Naive thymus-derived CD4-positive, alpha-beta T cell (primary cell): ENCODE results near the gene CAVIN1. TPM values are rescaled to one million over a fixed set of nuclear protein-coding genes. Genes with fewer than 3 reads are reported as not detected.
"Not testable (repeated sequence)": the region's sequence is repeated elsewhere in the genome, so short reads cannot be mapped to it uniquely, and the experiment has no call there.

Experiments used
- ATAC-seq: fragments of 150-1000 bp; cut with Tn5 transposase; 2 replicates; pipeline ENCODE4 v1.10.0; 2021; ENCODE audit warnings: mild to moderate bottlenecking, moderate library complexity
- CTCF ChIA-PET: fragments of 350-600 bp; sonication (Branson Sonifier 250); formaldehyde crosslinking; loops from one replicate; lab custom pipeline; 2021; ENCODE audit warnings: antibody characterized with exemption; lab: Charles Lee
- POLR2A ChIA-PET: fragments of 350-600 bp; sonication (Branson Sonifier 250); formaldehyde crosslinking; loops from one replicate; lab custom pipeline; 2021; ENCODE audit warnings: antibody characterized with exemption, inconsistent platforms; lab: Charles Lee
- DNase-seq, 9 donors: peaks; one replicate each; pipeline versions ENCODE4 v3.0.0 to v3.0.0-alpha.2; 2020 to 2022; ENCODE audit warnings: mixed read lengths in 1 of 9
- H3K27ac ChIP-seq: one replicate; pipeline ENCODE4 v1.7.0; 2013; ENCODE audit warnings: mild to moderate bottlenecking, low read depth, low read length, moderate library complexity
- H3K27me3 ChIP-seq, 2 donors: one replicate each; pipeline ENCODE4 v1.7.0; 2013; ENCODE audit warnings: low read length in 2 of 2, mild to moderate bottlenecking in 2 of 2, moderate library complexity in 2 of 2; ENCODE audit not compliant: control insufficient read depth in 2 of 2, insufficient read depth in 2 of 2
- H3K36me3 ChIP-seq, 3 experiments: 1 replicate in 2 of 3; 2 replicates in 1 of 3; pipeline ENCODE4 v1.7.0; 2013; ENCODE audit warnings: low read length in 3 of 3, mild to moderate bottlenecking in 3 of 3, moderate library complexity in 1 of 3; ENCODE audit not compliant: insufficient read depth in 3 of 3, control insufficient read depth in 2 of 3
- H3K4me1 ChIP-seq, 2 donors: one replicate each; pipeline ENCODE4 v1.7.0; 2013; ENCODE audit warnings: low read length in 2 of 2, mild to moderate bottlenecking in 2 of 2, moderate library complexity in 1 of 2; ENCODE audit not compliant: control insufficient read depth in 2 of 2, insufficient read depth in 2 of 2
- H3K4me3 ChIP-seq: 2 replicates; pipeline ENCODE4 v1.7.0; 2013; ENCODE audit warnings: mild to moderate bottlenecking, low read length
- H3K9me3 ChIP-seq, 3 experiments: 1 replicate in 2 of 3; 2 replicates in 1 of 3; pipeline ENCODE4 v1.7.0; 2013; ENCODE audit warnings: low read length in 3 of 3; ENCODE audit not compliant: control insufficient read depth in 2 of 3
- H3K27ac Mint-ChIP-seq, 9 donors: one replicate each; pipeline ENCODE4 v1.8.0; 2020 to 2022; ENCODE audit warnings: mixed read lengths in 9 of 9, mild to moderate bottlenecking in 8 of 9, moderate library complexity in 5 of 9, inconsistent platforms in 2 of 9
- H3K27me3 Mint-ChIP-seq, 5 donors: one replicate each; pipeline ENCODE4 v1.8.0; 2021 to 2022; ENCODE audit warnings: mixed read lengths in 5 of 5, mild to moderate bottlenecking in 1 of 5
- H3K36me3 Mint-ChIP-seq, 5 donors: one replicate each; pipeline ENCODE4 v1.8.0; 2020 to 2022; ENCODE audit warnings: mixed read lengths in 5 of 5, mild to moderate bottlenecking in 3 of 5, inconsistent platforms in 1 of 5
- H3K4me1 Mint-ChIP-seq, 7 donors: one replicate each; pipeline ENCODE4 v1.8.0; 2020 to 2022; ENCODE audit warnings: mixed read lengths in 7 of 7, mild to moderate bottlenecking in 3 of 7, inconsistent platforms in 1 of 7
- H3K4me3 Mint-ChIP-seq, 10 donors: one replicate each; pipeline ENCODE4 v1.8.0; 2020 to 2022; ENCODE audit warnings: mild to moderate bottlenecking in 10 of 10, mixed read lengths in 10 of 10, moderate library complexity in 6 of 10, inconsistent platforms in 2 of 10
- H3K9me3 Mint-ChIP-seq, 11 donors: one replicate each; pipeline ENCODE4 v1.8.0; 2020 to 2022; ENCODE audit warnings: mixed read lengths in 11 of 11, mild to moderate bottlenecking in 4 of 11, inconsistent platforms in 1 of 11, moderate library complexity in 1 of 11
- intact Hi-C, 2 donors: fragments of 100-400 bp; cut with micrococcal nuclease; formaldehyde crosslinking; loops; one replicate each; pipeline ENCODE4 v1.15.1; 2023
- polyA plus RNA-seq, 2 donors: library from polyadenylated mRNA; unstranded; fragments of 300-500 nt; fragmentation: Illumina TruSeq; gene quantifications; one replicate each; pipeline ENCODE4 v1.2.3, GENCODE V29; 2021
- total RNA-seq, 6 experiments: library from RNA in 5 of 6; stranded (reverse) in 5 of 6; gene quantifications; 1 replicate in 5 of 6; 2 replicates in 1 of 6; pipeline ENCODE4 v1.2.3 and lab custom pipeline; 2021 to 2026

Gene CAVIN1
- total and polyA plus RNA-seq, 7 experiments from 2014 or later = 0.25 to 3.8 (median 0.81) TPM; not detected in 2

GRCh38 chr17:42399948-42400843 is 22.9 kb downstream of the CAVIN1 start:
- H3K36me3 Mint-ChIP-seq = no peaks in the 10 kb centered on the region
- peak overlapping the region in 6 of 10 donors; percentile 26 to 66 (median 38) for H3K4me3 Mint-ChIP-seq
- POLR2A ChIA-PET = interaction anchor here (0.6 to 5.2 kb wide), 3 partner anchors 12 to 87 kb away, joined by 3 to 51 read pairs (median 10); partner anchors contain the start of gene STAT3
- no peak for DNase-seq
- H3K9me3 Mint-ChIP-seq = no peaks in the 10 kb centered on the region
- no peak overlapping the region for H3K27ac ChIP-seq
- peaks cover 0 to 3% (median 0%) of the 10 kb centered on the region in 5 donors for H3K27me3 Mint-ChIP-seq
- CTCF ChIA-PET = interaction anchor here (0.5 to 13.7 kb wide), 4 partner anchors 76 to 190 kb away, joined by 3 to 264 read pairs (median 4); no protein-coding TSS in a partner anchor
- no peak overlapping the region for H3K4me3 ChIP-seq
- H3K27me3 ChIP-seq = no peaks in the 10 kb centered on the region
- H3K9me3 ChIP-seq = no peaks in the 10 kb centered on the region
- peak overlapping the region in 6 of 9 donors; percentile 30 to 84 (median 61) for H3K27ac Mint-ChIP-seq
- no peaks in the 10 kb centered on the region for H3K36me3 ChIP-seq
- peaks cover 0 to 10% of the 10 kb centered on the region in 2 donors for H3K4me1 ChIP-seq
- no peak for ATAC-seq
- intact Hi-C loops = loop anchor here in 1 of 2 donors (5.0 to 10.0 kb wide), 2 partner anchors 63 to 205 kb away; partner anchors contain the start of gene GHDC
- H3K4me1 Mint-ChIP-seq = peaks cover 9 to 37% (median 13%) of the 10 kb centered on the region in 7 donors

DNA sequence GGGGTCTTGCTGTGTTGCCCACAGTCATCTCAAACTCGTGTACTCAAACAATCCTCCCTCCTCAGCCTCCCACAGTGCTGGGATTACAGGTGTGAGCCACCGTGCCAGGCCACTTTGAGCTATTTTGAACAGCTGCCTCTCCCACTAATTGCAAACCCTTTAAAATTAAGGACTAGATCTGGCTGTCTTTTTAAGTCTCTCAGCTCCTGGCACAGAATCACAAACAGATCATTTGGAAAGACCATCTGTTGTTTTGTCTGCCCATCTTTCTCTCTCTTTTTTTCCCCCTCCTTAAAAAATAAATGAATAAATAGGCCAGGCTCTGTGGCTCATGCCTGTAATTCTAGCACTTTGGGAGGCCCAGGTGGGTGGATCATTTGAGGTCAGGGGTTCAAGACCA is 23.9 kb downstream of the CAVIN1 start:
- Mint-ChIP-seq H3K27ac (peak overlapping the region in 1 of 9 donors; percentile 3), H3K4me1 (peaks cover 10 to 37% (median 13%) of the 10 kb centered on the region in 7 donors), H3K9me3 (no peaks in the 10 kb centered on the region), H3K4me3 (no peak overlapping the region), H3K27me3 (peaks cover 0 to 3% (median 0%) of the 10 kb centered on the region in 5 donors), H3K36me3 (no peaks in the 10 kb centered on the region)
- CTCF ChIA-PET = interaction anchor here (0.8 to 13.7 kb wide), 4 partner anchors 10 to 177 kb away, joined by 3 to 264 read pairs (median 4); partner anchors contain the start of gene STAT3
- H3K4me3 ChIP-seq = no peak overlapping the region
- DNase-seq (no peak), ATAC-seq (no peak)
- intact Hi-C loops = no loop called here
- H3K27me3 ChIP-seq = no peaks in the 10 kb centered on the region
- no peaks in the 10 kb centered on the region for H3K36me3 ChIP-seq
- no peaks in the 10 kb centered on the region for H3K9me3 ChIP-seq
- no peak overlapping the region for H3K27ac ChIP-seq
- H3K4me1 ChIP-seq = peaks cover 0 to 10% of the 10 kb centered on the region in 2 donors
- POLR2A ChIA-PET = interaction anchor here (0.6 to 5.2 kb wide), 3 partner anchors 11 to 588 kb away, joined by 3 to 51 read pairs (median 10); partner anchors contain the start of genes P3H4 and STAT3

DNA sequence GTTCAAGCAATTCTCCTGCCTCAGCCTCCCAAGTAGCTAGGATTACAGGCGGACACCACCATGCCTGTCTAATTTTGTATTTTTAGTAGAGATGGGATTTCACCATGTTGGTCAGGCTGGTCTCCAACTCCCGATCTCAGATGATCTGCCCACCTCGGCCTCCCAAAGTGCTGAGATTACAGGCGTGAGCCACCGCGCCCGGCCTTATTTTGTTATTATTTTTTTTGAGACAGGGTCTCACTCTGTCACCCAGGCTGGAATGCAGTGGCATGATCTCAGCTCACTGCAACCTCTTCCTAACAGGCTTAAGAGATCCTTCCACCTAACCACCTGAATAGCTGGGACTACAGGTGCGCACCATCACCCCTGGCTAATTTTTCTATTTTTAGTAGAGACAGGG is 27.5 kb downstream of the CAVIN1 start:
- DNase-seq, H3K4me3 ChIP-seq, H3K9me3 Mint-ChIP-seq, H3K27me3 ChIP-seq, H3K4me3 Mint-ChIP-seq, H3K36me3 ChIP-seq, H3K27me3 Mint-ChIP-seq, H3K9me3 ChIP-seq, intact Hi-C loops, ATAC-seq, H3K36me3 Mint-ChIP-seq, H3K27ac ChIP-seq: not testable (repeated sequence)
- peaks cover 9 to 31% (median 14%) of the 10 kb centered on the region in 7 donors for H3K4me1 Mint-ChIP-seq
- H3K4me1 ChIP-seq = peaks cover 0 to 10% of the 10 kb centered on the region in 2 donors
- peak overlapping the region in 1 of 9 donors; percentile 7 for H3K27ac Mint-ChIP-seq
- CTCF ChIA-PET = interaction anchor here (0.6 to 1.5 kb wide), 2 partner anchors 74 to 375 kb away, joined by 3 to 4 read pairs; partner anchors contain the start of gene NKIRAS2
- POLR2A ChIA-PET = interaction anchor here (0.7 to 1.0 kb wide), 2 partner anchors 11 to 73 kb away, joined by 3 to 5 read pairs; no protein-coding TSS in a partner anchor

DNA sequence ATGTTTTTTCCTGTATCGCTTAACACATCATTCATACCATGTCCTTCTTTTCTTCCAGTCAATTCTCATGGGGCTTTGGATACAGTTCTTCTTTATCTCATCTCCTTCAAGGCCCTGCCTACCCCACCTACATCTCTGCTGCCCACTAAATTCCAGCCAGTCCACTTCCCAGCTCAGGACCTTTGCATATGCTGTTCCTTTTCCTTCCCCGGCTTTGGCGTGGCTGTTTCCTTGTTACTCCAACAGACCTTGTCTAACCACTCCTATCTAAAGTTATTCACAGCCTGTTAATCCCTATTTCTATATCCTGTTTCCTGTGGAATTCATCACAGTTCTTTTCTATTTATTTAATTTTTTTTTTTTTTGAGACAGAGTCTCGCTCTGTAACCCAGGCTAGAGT is 28.2 kb downstream of the CAVIN1 start:
- Histone ChIP-seq H3K4me1 (peaks cover under 1 to 4% of the 10 kb centered on the region in 2 donors), H3K9me3 (no peaks in the 10 kb centered on the region), H3K27ac (no peak overlapping the region), H3K36me3 (no peaks in the 10 kb centered on the region), H3K4me3 (no peak overlapping the region), H3K27me3 (no peaks in the 10 kb centered on the region)
- Mint-ChIP-seq H3K9me3 (no peaks in the 10 kb centered on the region), H3K4me3 (no peak overlapping the region), H3K27me3 (no peaks in the 10 kb centered on the region), H3K27ac (peak overlapping the region in 5 of 9 donors; percentile 4 to 82 (median 70)), H3K36me3 (no peaks in the 10 kb centered on the region), H3K4me1 (peaks cover 6 to 30% (median 14%) of the 10 kb centered on the region in 7 donors)
- intact Hi-C loops = no loop called here
- ATAC-seq = no peak
- ChIA-PET POLR2A (no interaction called here), CTCF (no interaction called here)
- no peak for DNase-seq

- Mint-ChIP-seq H3K9me3 (no peaks in the 10 kb centered on the region), H3K4me3 (no peak overlapping the region), H3K27ac (peak overlapping the region in 7 of 9 donors; percentile 6 to 81 (median 43)), H3K4me1 (peaks cover 10 to 30% (median 22%) of the 10 kb centered on the region in 7 donors), H3K27me3 (peaks cover 0 to 3% (median 0%) of the 10 kb centered on the region in 5 donors), H3K36me3 (no peaks in the 10 kb centered on the region)
- Histone ChIP-seq H3K27ac (no peak overlapping the region), H3K36me3 (peaks cover 0 to 3% (median 0%) of the 10 kb centered on the region in 3 experiments), H3K4me3 (no peak overlapping the region), H3K9me3 (no peaks in the 10 kb centered on the region), H3K4me1 (peaks cover 4 to 7% of the 10 kb centered on the region in 2 donors), H3K27me3 (no peaks in the 10 kb centered on the region)
- CTCF ChIA-PET = interaction anchor here (0.8 to 1.3 kb wide), 3 partner anchors 10 to 70 kb away, joined by 3 read pairs; no protein-coding TSS in a partner anchor
- ATAC-seq (no peak), DNase-seq (no peak)
- POLR2A ChIA-PET = interaction anchor here (0.8 kb wide), 1 partner anchor 67 kb away, joined by 3 read pairs; no protein-coding TSS in a partner anchor
- intact Hi-C loops = no loop called here
Measured at GRCh38 chr17:42392692-42393415, 30.2 kb downstream of the CAVIN1 start.

DNA sequence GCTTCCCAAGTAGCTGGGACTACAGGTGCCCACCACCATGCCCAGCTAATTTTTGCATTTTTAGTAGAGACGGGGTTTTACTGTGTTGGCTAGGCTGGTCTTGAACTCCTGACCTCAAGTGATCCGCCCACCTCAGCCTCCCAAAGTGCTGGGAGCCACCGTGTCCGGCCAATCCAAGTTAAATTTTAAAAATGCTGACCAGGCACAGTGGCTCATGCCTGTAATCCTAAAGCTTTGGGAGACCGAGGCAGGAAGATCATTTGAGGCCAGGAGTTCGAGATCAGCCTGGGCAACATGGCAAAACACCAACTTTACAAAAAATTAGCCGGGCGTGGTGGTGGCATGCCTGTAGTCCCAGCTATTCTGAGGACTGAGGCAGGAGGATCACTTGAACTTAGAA is 31.6 kb downstream of the CAVIN1 start:
- H3K9me3 ChIP-seq, H3K4me3 ChIP-seq, H3K9me3 Mint-ChIP-seq, intact Hi-C loops, H3K27ac ChIP-seq, H3K36me3 ChIP-seq, DNase-seq, H3K27me3 ChIP-seq, H3K27me3 Mint-ChIP-seq, H3K36me3 Mint-ChIP-seq, H3K4me3 Mint-ChIP-seq, ATAC-seq, H3K27ac Mint-ChIP-seq: not testable (repeated sequence)
- peaks cover 22 to 36% (median 30%) of the 10 kb centered on the region in 7 donors for H3K4me1 Mint-ChIP-seq
- ChIA-PET CTCF (interaction anchor here (0.6 to 1.1 kb wide), 3 partner anchors 11 to 88 kb away, joined by 3 to 4 read pairs (median 3); no protein-coding TSS in a partner anchor), POLR2A (interaction anchor here (0.8 kb wide), 1 partner anchor 11 kb away, joined by 3 read pairs; no protein-coding TSS in a partner anchor)
- H3K4me1 ChIP-seq = peaks cover 7 to 11% of the 10 kb centered on the region in 2 donors
